PC-9 (cell line): ENCODE data around the gene FBXO5. TPM values are rescaled to one million over a fixed set of nuclear protein-coding genes. Genes with fewer than 3 reads are reported as not detected.

ENCODE experiments used
- BruUV-seq: library from RNA; stranded (reverse); fragments of 400-500 nt; replicated peaks from 2 replicates; lab custom pipeline; 2021; lab: Mats Ljungman, UMichigan
- CTCF ChIA-PET: fragments of 300-600 bp; sonication (Branson Sonifier 250); formaldehyde crosslinking; loops from one replicate; lab custom pipeline; 2022; ENCODE audit warnings: antibody characterized with exemption; lab: Charles Lee
- POLR2A ChIA-PET: fragments of 300-600 bp; sonication (Branson Sonifier 250); formaldehyde crosslinking; loops from one replicate; lab custom pipeline; 2022; ENCODE audit warnings: antibody characterized with exemption; ENCODE audit not compliant: unreplicated experiment; lab: Charles Lee
- DNase-seq, 2 experiments: peaks; one replicate each; pipeline versions ENCODE4 v3.0.0 to v3.0.0-alpha.2; 2015 to 2022; ENCODE audit warnings: mixed read lengths in 1 of 2
- H2AFZ ChIP-seq: fragments of 200-600 bp; sonication (generic); 2 replicates; pipeline ENCODE4 v1.8.1; 2017; ENCODE audit warnings: antibody characterized with exemption
- H3F3A ChIP-seq: fragments of 200-600 bp; sonication (generic); 2 replicates; pipeline ENCODE4 v1.8.1; 2017; ENCODE audit warnings: antibody characterized with exemption, mild to moderate bottlenecking, low read depth; ENCODE audit not compliant: insufficient read depth
- H3K27ac ChIP-seq: fragments of 200-600 bp; sonication (generic); 2 replicates; pipeline ENCODE4 v1.6.1; 2016; ENCODE audit warnings: mixed run types
- H3K27me3 ChIP-seq: fragments of 200-600 bp; sonication (generic); 2 replicates; pipeline ENCODE4 v1.6.1; 2016; ENCODE audit warnings: low read depth, mixed run types; ENCODE audit not compliant: insufficient read depth
- H3K36me3 ChIP-seq: fragments of 200-600 bp; sonication (generic); 2 replicates; pipeline ENCODE4 v1.6.1; 2016; ENCODE audit warnings: low read depth, mixed run types
- H3K4me1 ChIP-seq: fragments of 200-600 bp; sonication (generic); replicated peaks from 2 replicates; pipeline ENCODE4 v1.6.1; 2016; ENCODE audit warnings: mixed run types; ENCODE audit not compliant: insufficient read depth
- H3K4me2 ChIP-seq: fragments of 200-600 bp; sonication (generic); 2 replicates; pipeline ENCODE4 v1.6.1; 2017; ENCODE audit warnings: mixed run types
- H3K4me3 ChIP-seq: fragments of 200-600 bp; sonication (generic); 2 replicates; pipeline ENCODE4 v1.6.1; 2016; ENCODE audit warnings: mixed run types
- H3K79me2 ChIP-seq: fragments of 200-600 bp; sonication (generic); 2 replicates; pipeline ENCODE4 v1.6.1; 2017; ENCODE audit warnings: low read depth, mixed run types
- H3K9me2 ChIP-seq: fragments of 200-600 bp; sonication (generic); 2 replicates; pipeline ENCODE4 v1.8.1; 2017; ENCODE audit warnings: mild to moderate bottlenecking; ENCODE audit not compliant: insufficient read depth
- H3K9me3 ChIP-seq: fragments of 200-600 bp; sonication (generic); 2 replicates; pipeline ENCODE4 v1.8.1; 2016; ENCODE audit warnings: low read depth; ENCODE audit not compliant: insufficient read depth
- H4K20me1 ChIP-seq: fragments of 200-600 bp; sonication (generic); 2 replicates; pipeline ENCODE4 v1.8.1; 2017; ENCODE audit not compliant: insufficient read depth
- EZH2 ChIP-seq: fragments of 200-600 bp; sonication (generic); IDR thresholded peaks from 2 replicates; pipeline ENCODE4 v1.8.0; 2017; ENCODE audit warnings: antibody characterized with exemption, low read depth
- intact Hi-C: fragments of 100-400 bp; cut with micrococcal nuclease; formaldehyde crosslinking; loops from one replicate; pipeline ENCODE4 v1.10.0; 2022; ENCODE audit not compliant: unreplicated experiment
- total RNA-seq: library from RNA; stranded (reverse); gene quantifications from 2 replicates; pipeline ENCODE4 v1.2.3, GENCODE V29; 2021
- TF ChIP-seq, protein P1 (sequence below): fragments of 200-600 bp; sonication (generic); conservative IDR thresholded peaks from 2 replicates; pipeline ENCODE4 v1.6.1; 2017; ENCODE audit warnings: mixed run types, antibody characterized with exemption, mild to moderate bottlenecking, moderate library complexity

The FBXO5 gene
- total RNA-seq, 1 experiment from 2014 or later = 20.6 TPM

DNA sequence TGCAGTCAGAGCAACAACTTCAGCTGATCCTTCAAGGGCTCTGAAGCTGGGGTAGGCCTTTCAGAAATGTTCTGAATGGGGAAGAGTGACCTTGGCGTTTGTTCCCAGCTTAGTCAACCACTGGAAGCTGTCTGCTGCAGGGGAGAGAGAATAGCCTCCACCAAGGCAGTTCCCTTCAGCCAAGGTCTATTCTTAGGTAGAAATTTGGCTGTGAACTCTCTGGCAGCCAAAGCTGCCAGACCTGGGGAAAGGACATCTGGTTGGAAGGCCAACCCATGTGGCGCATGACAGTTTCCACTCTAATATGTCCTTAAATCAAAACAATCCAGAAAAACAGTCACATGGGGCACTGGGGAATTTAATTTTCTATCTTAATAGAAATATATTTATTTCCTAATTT, 60.1 kb downstream of the FBXO5 start:
- no peaks in the 10 kb centered on the region for H3K9me3 ChIP-seq
- no peaks in the 10 kb centered on the region for H4K20me1 ChIP-seq
- H3K36me3 ChIP-seq = no peaks in the 10 kb centered on the region
- no TSS peak for BruUV-seq
- H3F3A ChIP-seq = no peaks in the 10 kb centered on the region
- no peak overlapping the region for H3K27ac ChIP-seq
- DNase-seq = no peak
- no peak overlapping the region for H2AFZ ChIP-seq
- TF ChIP-seq, protein P1, sequence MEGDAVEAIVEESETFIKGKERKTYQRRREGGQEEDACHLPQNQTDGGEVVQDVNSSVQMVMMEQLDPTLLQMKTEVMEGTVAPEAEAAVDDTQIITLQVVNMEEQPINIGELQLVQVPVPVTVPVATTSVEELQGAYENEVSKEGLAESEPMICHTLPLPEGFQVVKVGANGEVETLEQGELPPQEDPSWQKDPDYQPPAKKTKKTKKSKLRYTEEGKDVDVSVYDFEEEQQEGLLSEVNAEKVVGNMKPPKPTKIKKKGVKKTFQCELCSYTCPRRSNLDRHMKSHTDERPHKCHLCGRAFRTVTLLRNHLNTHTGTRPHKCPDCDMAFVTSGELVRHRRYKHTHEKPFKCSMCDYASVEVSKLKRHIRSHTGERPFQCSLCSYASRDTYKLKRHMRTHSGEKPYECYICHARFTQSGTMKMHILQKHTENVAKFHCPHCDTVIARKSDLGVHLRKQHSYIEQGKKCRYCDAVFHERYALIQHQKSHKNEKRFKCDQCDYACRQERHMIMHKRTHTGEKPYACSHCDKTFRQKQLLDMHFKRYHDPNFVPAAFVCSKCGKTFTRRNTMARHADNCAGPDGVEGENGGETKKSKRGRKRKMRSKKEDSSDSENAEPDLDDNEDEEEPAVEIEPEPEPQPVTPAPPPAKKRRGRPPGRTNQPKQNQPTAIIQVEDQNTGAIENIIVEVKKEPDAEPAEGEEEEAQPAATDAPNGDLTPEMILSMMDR = no peak
- no peak for TF ChIP-seq EZH2
- ChIA-PET POLR2A (no interaction called here), CTCF (no interaction called here)
- no peaks in the 10 kb centered on the region for H3K9me2 ChIP-seq
- H3K27me3 ChIP-seq = no peaks in the 10 kb centered on the region
- H3K4me1 ChIP-seq = no peaks in the 10 kb centered on the region
- intact Hi-C loops = no loop called here
- H3K4me2 ChIP-seq = no peak overlapping the region
- no peak overlapping the region for H3K4me3 ChIP-seq
- no peaks in the 10 kb centered on the region for H3K79me2 ChIP-seq

Other genes with a start within 250 kb of the FBXO5 start
- gene VIP, start 232.2 kb downstream of the FBXO5 start, total RNA-seq = not detected in 2 replicates
- gene MTRF1L, start 19.7 kb upstream of the FBXO5 start, total RNA-seq = 5.7 and 8.0 TPM in 2 replicates
- gene RGS17, start 148.2 kb upstream of the FBXO5 start, total RNA-seq = 0.70 and 0.80 TPM in 2 replicates